HEK293 (cell line): ENCODE measurements around the gene DNAAF8.

ENCODE experiments used
- CTCF ChIA-PET: fragments of 350-600 bp; formaldehyde crosslinking; extraction: SDS; loops from one replicate; lab custom pipeline; 2021; ENCODE audit warnings: antibody characterized with exemption; lab: Yijun Ruan, JAX
- POLR2A ChIA-PET: fragments of 300-600 bp; formaldehyde crosslinking; extraction: SDS; loops from one replicate; lab custom pipeline; 2020; ENCODE audit warnings: antibody characterized with exemption, inconsistent platforms; lab: Yijun Ruan, JAX
- H3K27ac ChIP-seq: fragments of 200-500 bp; sonication (Bioruptor generic); 2 replicates; pipeline ENCODE4 v1.5.1; 2014; ENCODE audit warnings: low read depth, low read length, control low read depth, inconsistent platforms; ENCODE audit errors: extremely low read depth
- H3K36me3 ChIP-seq, 2 experiments: fragments of 200-500 bp in 1 of 2; sonication (Bioruptor generic) in 1 of 2; 1 replicate in 1 of 2; 2 replicates in 1 of 2; pipeline ENCODE4 v1.5.1; 2014 to 2017; ENCODE audit warnings: inconsistent platforms in 2 of 2, low read length in 2 of 2; ENCODE audit not compliant: control insufficient read depth in 2 of 2, insufficient read depth in 1 of 2
- H3K4me1 ChIP-seq: fragments of 200-500 bp; sonication (Bioruptor generic); 2 replicates; pipeline ENCODE4 v1.5.1; 2014; ENCODE audit warnings: mild to moderate bottlenecking, low read length, inconsistent platforms; ENCODE audit not compliant: control insufficient read depth, insufficient read depth
- H3K4me3 ChIP-seq: 2 replicates; pipeline ENCODE4 v1.5.1; 2011; ENCODE audit warnings: low read depth, mild to moderate bottlenecking, control low read depth, low read length, moderate library complexity
- H3K9me3 ChIP-seq: fragments of 200-500 bp; sonication (Bioruptor generic); 2 replicates; pipeline ENCODE4 v1.5.1; 2014; ENCODE audit warnings: low read depth, low read length, inconsistent platforms; ENCODE audit not compliant: control insufficient read depth, insufficient read depth
- GLIS1 ChIP-seq: fragments of 450-650 bp; formaldehyde crosslinking; IDR thresholded peaks from 2 replicates; pipeline ENCODE4 v1.5.1; 2016; ENCODE audit warnings: missing biosample characterization, missing genetic modification characterization
- GLIS2 ChIP-seq: fragments of 450-650 bp; formaldehyde crosslinking; IDR thresholded peaks from 2 replicates; pipeline ENCODE4 v1.5.1; 2016; ENCODE audit warnings: missing biosample characterization, missing genetic modification characterization
- PATZ1 ChIP-seq: fragments of 450-650 bp; formaldehyde crosslinking; IDR thresholded peaks from 2 replicates; pipeline ENCODE4 v1.5.1; 2016; ENCODE audit warnings: missing biosample characterization, missing genetic modification characterization
- REST ChIP-seq: fragments of 450-650 bp; formaldehyde crosslinking; IDR thresholded peaks from 2 replicates; pipeline ENCODE4 v1.5.1; 2016; ENCODE audit warnings: missing biosample characterization, missing genetic modification characterization
- SCRT2 ChIP-seq: fragments of 450-650 bp; formaldehyde crosslinking; IDR thresholded peaks from 2 replicates; pipeline ENCODE4 v1.5.1; 2016; ENCODE audit warnings: missing biosample characterization, missing genetic modification characterization
- ZNF140 ChIP-seq: fragments of 450-650 bp; formaldehyde crosslinking; IDR thresholded peaks from 2 replicates; pipeline ENCODE4 v1.5.1; 2016; ENCODE audit warnings: missing biosample characterization, missing genetic modification characterization
- ZNF280C ChIP-seq: fragments of 450-650 bp; formaldehyde crosslinking; IDR thresholded peaks from 2 replicates; pipeline ENCODE4 v1.5.1; 2016; ENCODE audit warnings: missing biosample characterization, missing genetic modification characterization
- ZNF394 ChIP-seq: fragments of 450-650 bp; formaldehyde crosslinking; IDR thresholded peaks from 2 replicates; pipeline ENCODE4 v1.5.1; 2016; ENCODE audit warnings: missing biosample characterization, missing genetic modification characterization, mild to moderate bottlenecking, moderate library complexity, borderline replicate concordance
- ZNF510 ChIP-seq: fragments of 450-650 bp; formaldehyde crosslinking; IDR thresholded peaks from 2 replicates; pipeline ENCODE4 v1.5.1; 2018; ENCODE audit warnings: mild to moderate bottlenecking, missing genetic modification characterization, missing biosample characterization; ENCODE audit not compliant: insufficient replicate concordance
- ZNF544 ChIP-seq: fragments of 450-650 bp; formaldehyde crosslinking; IDR thresholded peaks from 2 replicates; pipeline ENCODE4 v1.5.0; 2017; ENCODE audit warnings: missing biosample characterization, missing genetic modification characterization
- ZXDB ChIP-seq: fragments of 450-650 bp; formaldehyde crosslinking; IDR thresholded peaks from 2 replicates; pipeline ENCODE4 v1.5.1; 2016; ENCODE audit warnings: missing biosample characterization, missing genetic modification characterization
- TF ChIP-seq, protein P1 (sequence below): fragments of 450-650 bp; formaldehyde crosslinking; IDR thresholded peaks from 2 replicates; pipeline ENCODE4 v1.5.1; 2016; ENCODE audit warnings: missing biosample characterization, missing genetic modification characterization

Gene DNAAF8

DNA sequence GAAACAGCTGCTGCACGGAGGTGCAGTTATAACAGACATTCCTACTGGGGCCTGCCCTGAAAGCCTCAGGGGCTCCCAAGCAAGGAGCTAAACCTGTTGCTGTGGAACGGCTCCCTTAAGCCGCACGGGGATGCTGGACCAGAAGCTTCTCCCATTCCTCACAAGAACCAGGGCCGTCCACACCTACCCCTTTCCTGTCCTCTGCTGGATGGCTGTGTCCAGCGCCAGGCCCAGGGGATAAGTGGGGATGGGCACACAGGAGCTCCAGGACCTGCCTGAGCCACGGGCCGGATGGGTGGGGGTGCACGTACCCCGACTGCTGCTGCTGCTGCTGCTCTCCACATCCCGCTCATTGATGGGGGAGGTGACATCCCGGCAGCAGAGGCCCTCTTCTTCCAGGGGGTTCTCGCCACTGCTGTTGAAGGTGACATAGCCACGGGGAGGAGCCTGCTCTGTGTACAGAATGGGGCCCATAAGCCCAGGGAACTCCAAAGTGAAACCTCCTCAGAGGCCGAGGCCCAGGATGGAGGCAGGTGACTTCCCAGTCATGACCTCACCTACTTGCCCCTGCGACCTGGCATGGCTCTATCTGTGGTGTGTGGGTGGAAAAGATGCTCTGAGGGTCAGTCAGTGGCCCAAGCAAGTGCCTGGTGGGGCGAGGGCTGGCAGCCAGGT, 32.4 kb upstream of the DNAAF8 start:
- CTCF ChIA-PET = interaction anchor here (0.5 to 0.8 kb wide), 2 partner anchors 12 to 252 kb away, joined by 3 to 4 read pairs; no protein-coding TSS in a partner anchor
- TF ChIP-seq ZXDB (no peak), REST (no peak), SCRT2 (peak; percentile 40; the same call in 1 of the 2 replicates)
- Histone ChIP-seq H3K27ac (no peak overlapping the region), H3K9me3 (no peaks in the 10 kb centered on the region), H3K4me3 (no peak overlapping the region), H3K4me1 (no peaks in the 10 kb centered on the region), H3K36me3 (peaks cover 9 to 84% of the 10 kb centered on the region in 2 experiments; a peak in 2 of 3 replicates)
- POLR2A ChIA-PET = no interaction called here

DNA sequence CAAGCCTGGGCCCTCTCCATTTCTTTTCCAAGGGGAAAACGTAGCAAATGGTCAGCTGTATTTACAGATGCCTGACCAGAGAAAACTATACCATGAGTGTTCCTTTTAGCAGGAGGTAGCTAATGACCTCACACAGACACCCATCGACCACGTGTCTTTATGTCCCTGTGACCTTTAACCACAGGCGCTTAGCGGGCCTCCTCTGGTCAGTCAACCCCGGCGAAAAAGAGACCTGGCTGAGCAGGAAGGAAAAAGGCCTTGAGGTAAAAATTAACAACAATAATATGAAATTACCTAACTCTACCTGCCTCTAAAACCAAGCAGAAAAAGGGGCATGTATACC, 31.9 kb upstream of the DNAAF8 start:
- CTCF ChIA-PET = no interaction called here
- peaks cover 13 to 84% of the 10 kb centered on the region in 2 experiments; a peak in 2 of 3 replicates for H3K36me3 ChIP-seq

DNA sequence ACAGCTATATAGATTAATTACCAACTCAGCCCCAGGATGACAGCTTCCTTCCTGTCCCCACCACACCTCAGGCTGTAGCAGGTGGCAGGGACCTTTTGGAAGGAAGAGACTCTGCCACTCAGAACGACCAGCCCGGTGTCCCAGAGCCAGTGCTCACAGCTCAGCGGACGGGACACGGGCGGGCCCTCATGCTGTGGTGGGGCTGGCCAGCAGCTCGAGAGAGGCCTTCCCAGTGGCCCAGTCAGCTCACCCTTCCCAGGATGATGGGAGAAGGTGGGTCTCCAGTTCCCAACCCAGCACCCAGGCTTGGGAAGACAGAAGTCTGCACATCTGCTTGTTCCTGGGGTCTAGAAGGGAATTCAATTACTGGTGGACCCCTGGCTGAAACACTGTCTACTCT, 30.4 kb upstream of the DNAAF8 start:
- no peak overlapping the region for H3K4me3 ChIP-seq
- no peaks in the 10 kb centered on the region for H3K4me1 ChIP-seq
- H3K36me3 ChIP-seq = peaks cover 13 to 75% of the 10 kb centered on the region in 2 experiments; a peak in 2 of 3 replicates
- H3K9me3 ChIP-seq = no peaks in the 10 kb centered on the region
- no peak overlapping the region for H3K27ac ChIP-seq
- ChIA-PET POLR2A (interaction anchor here (0.7 to 1.7 kb wide), 2 partner anchors 9 to 254 kb away, joined by 5 to 6 read pairs; partner anchors contain the start of gene SEC14L5), CTCF (no interaction called here)
- TF ChIP-seq ZNF510 (tag by site-specific recombination) = no peak
- no peak for TF ChIP-seq PATZ1 (tag by site-specific recombination)
- no peak for TF ChIP-seq GLIS2 (tag by site-specific recombination)

More for the DNA sequence above, 31.9 kb upstream of the DNAAF8 start:
- POLR2A ChIA-PET = no interaction called here
- Histone ChIP-seq H3K4me3 (no peak overlapping the region), H3K27ac (no peak overlapping the region), H3K9me3 (no peaks in the 10 kb centered on the region), H3K4me1 (no peaks in the 10 kb centered on the region)
- TF ChIP-seq ZNF544 (tag by site-specific recombination) (no peak), ZNF394 (no peak), ZNF140 (tag by site-specific recombination) (no peak), GLIS1 (tag by site-specific recombination) (no peak), ZNF280C (tag by site-specific recombination) (no peak)
- TF ChIP-seq, protein P1, sequence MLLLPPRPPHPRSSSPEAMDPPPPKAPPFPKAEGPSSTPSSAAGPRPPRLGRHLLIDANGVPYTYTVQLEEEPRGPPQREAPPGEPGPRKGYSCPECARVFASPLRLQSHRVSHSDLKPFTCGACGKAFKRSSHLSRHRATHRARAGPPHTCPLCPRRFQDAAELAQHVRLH (tag by site-specific recombination) = no peak
